ENCODE data around the gene TGOLN2.

Gene TGOLN2

DNA sequence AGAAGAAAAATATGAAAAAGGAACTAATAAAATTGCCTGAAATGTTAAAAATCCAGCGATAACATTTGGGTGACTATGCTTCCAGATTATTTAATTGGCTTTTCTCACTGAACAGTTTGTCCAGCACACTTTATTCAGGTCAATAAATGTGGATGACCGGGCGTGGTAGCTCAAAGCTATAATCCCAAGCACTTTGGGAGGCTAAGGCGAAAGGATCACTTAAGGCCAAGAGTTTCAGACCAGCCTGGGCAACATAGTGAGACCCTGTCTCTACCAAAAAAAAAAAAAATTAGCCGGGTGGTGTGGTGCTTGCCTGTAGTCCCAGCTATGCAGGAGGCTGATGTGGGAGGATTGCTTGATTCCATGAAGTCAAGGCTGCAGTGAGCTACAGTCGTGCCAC lies 55.4 kb downstream of the TGOLN2 start:
- in situ Hi-C loops (cut with MboI; ENCODE audit: low sequenced_read_pairs): loop anchor here (25.0 kb wide), 1 partner anchor 785 kb away; no protein-coding TSS in a partner anchor

DNA sequence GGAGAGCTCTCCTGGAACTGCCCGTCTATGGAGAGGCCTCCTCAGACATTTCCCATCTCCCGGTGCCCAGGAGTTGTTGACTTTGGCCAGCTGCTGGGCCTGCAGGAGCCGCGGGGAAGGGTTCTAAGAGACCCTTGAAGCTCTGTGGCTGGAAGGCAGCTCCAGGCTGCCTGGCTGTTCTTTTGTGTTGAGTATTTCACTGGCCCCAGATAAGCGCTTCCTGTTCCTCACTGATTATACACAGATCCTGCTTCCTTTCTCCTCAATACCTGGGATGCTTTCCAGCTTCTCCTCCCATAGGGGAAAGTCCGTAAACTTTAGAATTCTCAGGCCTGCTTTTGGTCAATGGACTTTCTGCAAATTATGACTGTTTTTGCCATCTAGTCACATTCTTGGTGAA lies 57.8 kb downstream of the TGOLN2 start:
- in situ Hi-C loops (cut with MboI; ENCODE audit: low sequenced_read_pairs): loop anchor here (25.0 kb wide), 1 partner anchor 783 kb away; no protein-coding TSS in a partner anchor

All from HL-60/S4 treated with phorbol 12-myristate 13-acetate at 8.2 ng/mL for 4 days and 3 days (cell line).